ENCODE results near the gene PRKAB1.
"Not testable (repeated sequence)": the region's sequence is repeated elsewhere in the genome, so short reads cannot be mapped to it uniquely, and the experiment has no call there.

Gene PRKAB1

DNA sequence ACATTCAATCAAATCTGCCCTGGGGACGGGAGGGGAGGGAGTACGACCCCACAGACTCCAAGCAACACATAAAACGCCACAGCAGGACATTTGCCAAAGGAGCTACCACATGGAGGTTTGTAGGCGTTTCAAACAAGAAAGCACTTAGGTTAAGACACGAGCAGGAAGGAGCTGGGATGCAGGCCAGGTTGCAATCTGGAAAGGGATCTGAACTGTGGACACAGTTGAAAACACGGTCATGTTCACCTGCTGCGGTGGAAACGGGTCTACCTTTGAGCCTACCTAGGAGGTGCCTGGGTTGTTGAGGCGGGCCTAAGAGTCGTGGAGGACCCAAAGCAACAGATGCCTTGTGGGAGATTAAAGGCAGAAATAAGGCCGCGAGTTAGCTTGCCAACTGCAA lies 18.4 kb downstream of the PRKAB1 start:
- no peak for DNase-seq

DNA sequence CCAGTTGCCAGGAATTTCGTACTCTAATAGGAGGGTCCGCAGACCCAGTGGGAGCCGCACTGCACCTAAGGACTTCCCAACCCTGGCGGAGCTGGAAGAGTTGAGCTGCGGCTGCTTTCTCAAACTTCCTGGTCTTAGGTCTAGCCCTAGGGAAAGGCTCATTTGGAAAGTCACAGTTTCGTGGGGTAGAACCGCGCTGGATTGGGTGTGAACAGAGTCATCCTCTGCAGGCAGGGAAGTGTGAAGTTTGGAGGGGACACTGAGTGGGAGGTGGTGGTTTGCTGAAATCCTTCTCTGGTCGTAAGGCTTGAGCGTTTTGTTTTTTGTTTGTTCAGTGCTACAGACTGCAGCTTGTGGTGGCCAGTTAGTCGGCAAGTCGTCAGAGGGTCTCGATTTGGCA lies 18.8 kb downstream of the PRKAB1 start:
- no peak for DNase-seq

DNA sequence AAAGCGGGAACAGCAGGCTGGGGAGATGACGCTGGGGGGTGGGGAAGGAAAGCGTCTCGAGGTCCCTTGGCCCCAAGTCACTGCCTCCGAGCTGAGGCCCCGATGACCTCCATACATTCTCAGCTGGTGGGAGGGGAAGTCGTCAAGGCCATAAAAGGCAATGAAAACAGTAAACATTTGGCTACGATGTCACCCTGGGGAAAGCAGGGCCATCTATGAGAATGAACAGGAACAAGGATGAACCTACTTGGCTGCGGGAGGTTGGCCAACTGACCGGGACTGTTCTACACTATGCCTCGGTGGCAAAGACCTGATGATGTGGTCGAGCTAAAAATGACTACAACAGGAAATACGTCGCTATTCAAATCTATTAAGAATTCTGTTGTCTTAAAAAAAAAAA lies 19.5 kb downstream of the PRKAB1 start:
- DNase-seq = no peak

DNA sequence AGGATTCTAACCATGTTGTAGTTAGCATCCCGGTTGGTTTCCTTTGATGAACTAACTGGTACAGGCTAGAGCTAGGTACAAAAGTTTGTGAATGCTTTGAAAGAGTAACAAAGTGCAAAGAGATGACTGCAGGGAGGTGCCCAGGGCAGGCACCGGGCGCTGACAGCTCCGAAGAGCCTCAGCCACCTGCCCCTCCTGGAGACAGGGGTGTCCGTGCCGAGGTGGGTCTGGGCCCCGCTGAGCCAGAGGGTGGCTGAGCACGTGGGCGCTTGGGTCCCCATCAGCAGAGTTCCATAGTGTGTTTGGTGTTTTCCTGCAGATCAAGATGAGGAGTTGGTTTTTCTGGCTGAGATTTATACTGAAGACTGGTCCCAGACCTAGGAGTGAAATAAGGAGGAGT lies 19.9 kb downstream of the PRKAB1 start:
- DNase-seq = no peak

DNA sequence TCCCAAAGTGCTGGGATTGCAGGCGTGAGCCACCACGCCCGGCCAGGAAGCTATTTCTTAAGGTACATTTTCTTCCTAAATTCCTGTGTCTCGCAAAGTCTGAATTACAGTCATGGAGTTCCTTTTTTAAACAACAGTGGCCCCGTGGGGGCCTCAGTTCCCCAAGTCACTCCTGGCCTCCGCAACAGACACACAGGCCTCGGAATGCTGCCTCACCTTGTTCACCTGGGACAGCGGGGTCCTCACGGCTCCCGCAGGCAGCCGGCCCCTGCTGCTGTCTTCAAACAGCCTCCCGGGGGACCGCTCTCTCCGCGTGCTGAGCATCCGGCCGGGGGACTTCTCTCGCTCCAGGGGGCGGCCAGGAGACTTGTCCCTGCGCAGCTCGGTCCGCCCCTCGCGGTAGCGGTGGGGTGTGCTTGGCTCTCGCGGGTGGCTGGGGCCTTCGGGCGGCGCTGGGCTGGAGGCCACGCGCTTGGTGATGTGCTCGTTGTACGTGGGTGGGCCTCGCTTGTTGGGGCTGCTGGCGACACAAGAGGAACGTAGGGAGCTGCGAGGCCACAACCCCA lies 22.1 kb downstream of the PRKAB1 start:
- no peak for DNase-seq

DNA sequence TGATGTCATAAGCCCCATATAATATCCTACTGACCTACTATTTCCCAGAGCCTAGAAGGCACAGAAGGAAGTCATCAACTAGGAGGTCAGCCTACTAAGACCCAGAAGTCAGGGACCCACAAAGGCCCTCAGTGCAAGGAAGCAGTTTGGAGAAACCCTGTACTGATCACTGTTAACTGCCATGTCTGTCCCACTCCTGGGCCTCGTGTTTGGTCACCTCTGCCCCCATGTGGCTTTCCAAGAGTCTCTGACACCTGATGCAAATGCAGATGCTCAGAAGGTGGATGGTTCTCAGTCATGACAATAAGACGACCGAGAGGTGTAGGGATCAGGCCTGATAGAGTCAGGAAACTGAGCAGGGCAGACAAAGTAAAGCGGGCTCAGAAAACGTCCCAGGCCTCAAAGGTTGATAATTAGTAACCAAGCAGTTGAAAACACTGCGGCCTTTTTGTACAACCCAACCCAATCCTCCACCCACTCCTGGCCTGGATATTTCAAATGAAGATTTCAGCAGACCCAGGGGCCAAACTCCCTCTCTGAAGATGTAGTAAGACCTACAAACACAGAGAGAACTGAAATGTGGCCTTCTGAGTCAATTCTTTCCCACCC lies 23.4 kb downstream of the PRKAB1 start:
- no peak for DNase-seq

DNA sequence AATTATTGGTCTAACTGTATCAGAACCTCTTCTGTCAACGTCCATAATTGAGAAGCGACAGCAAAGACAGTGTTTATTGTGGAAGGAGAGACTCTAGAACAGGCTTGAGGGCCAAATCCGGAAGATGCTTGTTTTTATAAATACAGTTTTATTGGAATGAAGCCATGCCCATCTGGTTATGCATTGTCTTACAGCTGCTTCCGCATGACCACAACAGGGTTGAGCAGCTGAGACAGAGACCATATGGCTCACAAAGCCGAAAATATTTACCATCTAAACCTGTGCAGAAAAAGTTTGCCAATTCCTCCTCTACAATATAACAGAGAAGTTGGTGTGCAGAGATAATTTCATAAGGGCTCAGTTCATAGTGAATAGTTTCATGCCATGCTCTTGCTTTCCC lies 24.5 kb downstream of the PRKAB1 start:
- DNase-seq = peak; percentile 18

DNA sequence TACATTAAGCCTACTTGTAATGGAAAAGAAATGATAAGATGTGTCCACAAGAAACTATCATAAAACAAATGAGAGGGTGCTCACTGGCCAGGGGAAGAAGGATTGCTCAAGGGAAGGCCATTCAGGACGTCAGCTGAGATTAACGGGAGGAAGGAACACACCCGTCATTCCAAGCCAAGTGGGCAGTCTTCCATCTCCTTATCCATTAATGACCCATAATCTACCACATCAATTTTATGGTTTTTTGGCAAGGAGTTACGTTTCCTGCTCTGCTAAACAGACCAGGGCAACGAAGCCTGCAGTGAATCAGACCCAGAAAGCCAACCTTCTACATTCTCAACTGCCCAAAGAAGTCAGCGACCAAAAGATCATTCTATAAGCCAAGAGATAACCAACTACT lies 25.1 kb downstream of the PRKAB1 start:
- peak; percentile 41 for DNase-seq

DNA sequence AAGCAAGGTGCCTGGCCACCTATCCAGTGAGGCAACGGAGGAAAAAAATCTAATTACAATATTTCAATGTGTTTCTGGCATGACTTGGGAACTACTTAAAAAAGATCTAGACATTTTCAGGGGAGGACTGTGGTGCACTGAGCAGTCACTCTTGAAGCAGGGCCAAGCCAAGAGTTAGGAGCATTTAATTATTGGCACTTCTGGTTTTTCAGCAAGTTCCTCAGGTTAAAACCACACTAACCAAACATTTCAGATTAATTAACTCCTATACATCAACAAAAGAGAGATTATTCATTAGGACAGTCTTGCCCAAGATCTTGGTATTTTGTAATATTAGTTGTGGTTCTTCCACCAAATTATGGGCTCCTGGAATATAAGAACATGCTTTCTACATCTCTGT lies 25.6 kb downstream of the PRKAB1 start:
- DNase-seq = no peak

DNA sequence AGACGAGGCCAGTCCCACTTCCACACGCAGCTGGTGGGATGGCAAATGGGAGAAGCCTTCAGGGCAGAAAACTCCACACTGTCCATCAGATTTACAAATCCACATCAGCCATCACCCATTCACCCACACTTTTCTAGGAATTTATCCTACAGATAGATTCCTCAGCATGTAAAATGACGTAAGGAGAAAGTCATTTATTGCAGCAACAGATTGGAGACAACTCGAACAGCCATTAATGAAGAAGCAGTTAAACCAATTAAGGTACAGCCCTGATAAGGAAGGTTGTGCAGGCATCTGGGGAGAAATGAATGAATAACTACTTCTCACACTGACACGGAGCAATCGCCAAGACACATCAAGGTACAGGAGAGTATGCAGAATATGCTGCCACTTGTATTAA lies 26.2 kb downstream of the PRKAB1 start:
- no peak for DNase-seq

DNA sequence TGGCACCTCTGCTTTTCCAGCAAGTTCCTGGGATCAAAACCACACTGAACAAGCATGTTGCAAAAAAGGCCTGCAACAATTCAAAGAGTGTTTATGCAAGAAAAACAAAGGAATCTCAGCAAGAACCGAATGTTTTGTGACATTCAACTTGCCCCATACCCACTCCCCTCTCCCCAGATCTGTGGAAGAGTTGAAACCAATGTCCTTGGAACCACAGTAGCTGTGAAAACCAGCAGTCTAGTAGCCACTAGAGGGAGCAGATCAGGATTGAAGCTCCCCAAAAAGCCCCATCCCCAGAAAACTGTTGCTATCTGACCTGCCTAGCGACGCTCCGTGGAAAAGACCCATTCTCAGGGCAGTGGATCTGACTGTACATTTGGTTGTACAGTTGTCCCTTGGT lies 27.1 kb downstream of the PRKAB1 start:
- no peak for DNase-seq

DNA sequence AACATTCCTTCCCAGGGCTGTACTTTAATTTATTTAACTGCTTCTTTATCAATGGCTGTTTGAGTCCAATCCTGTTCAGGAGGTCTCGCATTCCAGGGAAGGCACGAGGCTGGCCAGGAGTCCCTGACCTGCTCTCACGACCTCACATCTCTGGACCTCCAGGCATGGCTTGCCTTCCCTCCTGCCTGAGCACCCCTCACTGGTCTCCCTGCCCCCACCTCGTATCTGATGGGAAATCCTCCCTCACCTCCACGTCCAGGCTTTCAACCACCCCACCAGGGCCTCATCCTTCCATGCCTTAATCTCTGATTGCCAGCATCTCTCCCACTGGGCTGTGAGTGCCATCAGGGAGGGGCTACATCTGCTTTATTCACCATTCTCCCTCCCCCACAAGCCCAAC lies 29.0 kb downstream of the PRKAB1 start:
- no peak for DNase-seq

DNA sequence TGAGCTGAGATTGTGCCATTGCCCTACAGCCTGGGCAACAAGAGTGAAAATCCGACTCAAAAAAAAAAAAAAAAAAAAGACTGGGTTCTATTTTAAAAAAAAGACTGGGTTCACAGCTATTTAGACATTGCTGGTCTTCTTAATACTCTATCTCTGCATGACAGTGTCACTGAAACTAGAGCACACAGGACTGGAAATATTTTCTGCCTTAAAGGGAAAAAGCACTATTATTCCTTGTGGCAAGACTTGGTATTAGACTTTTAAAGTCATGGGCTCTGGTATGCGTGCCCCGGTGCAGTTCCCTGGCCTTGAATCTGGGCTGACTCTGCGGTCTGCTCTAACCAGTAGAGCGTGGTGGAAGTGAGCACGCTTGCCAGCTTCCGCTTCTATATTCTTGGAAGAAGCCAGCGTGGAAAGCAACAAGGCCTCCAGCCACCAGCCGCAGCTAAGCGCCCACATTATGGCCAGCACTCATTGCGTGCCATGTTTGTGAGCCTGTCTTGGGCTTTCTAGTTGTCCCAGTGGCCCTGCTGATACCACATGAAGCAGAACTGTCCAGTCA lies 31.3 kb downstream of the PRKAB1 start:
- no peak for DNase-seq

DNA sequence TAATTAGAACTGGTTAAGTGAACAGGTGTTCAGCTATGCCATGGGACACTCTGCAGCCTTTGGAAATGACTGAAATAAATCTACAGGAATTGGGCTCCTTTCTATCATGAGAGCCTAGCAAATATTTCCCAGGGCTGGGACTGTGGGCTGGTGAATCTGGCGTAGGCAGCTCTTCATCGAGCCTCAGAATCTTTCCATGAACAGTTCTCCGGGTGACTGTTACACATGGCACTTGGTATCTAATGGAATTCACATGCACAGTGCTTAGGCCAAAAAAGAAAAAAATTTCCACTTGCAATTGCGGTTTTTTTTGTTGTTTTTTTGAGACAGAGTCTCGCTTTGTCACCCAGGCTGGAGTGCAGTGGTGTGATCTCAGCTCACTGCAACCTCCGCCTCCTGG lies 32.1 kb downstream of the PRKAB1 start:
- DNase-seq = no peak

DNA sequence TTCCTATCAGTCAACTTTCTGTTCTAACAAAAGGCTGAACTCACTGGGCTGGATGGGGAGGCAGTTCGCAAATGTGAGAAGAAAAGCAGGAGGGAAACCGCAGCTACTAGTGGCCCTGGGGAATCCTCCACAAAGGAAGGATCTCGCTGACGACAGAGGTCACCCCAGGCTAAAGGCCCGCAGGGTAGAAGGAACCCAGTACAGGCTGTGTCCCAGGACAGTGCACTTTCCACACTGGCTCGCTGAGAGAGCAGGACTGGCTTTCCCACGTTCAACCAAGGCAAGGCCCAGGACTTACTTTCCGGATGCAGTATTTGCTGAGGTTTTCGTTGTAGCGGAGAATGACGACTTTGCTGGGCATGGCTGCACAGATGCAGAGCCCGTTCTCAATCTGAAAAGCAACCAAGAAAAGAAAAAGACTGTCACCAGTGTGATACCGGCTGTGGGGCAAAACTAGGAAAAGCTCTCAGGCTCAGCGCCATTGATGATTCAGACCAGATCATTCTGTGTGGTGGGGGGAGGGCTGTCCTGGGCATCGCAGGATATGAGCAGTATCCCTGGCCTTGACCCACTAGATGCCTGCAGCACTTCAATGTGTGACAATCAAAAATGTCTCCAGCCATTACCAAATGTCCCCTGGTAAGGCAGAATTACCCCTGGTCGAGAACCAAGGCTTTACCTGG lies 36.3 kb downstream of the PRKAB1 start:
- no peak for DNase-seq

DNA sequence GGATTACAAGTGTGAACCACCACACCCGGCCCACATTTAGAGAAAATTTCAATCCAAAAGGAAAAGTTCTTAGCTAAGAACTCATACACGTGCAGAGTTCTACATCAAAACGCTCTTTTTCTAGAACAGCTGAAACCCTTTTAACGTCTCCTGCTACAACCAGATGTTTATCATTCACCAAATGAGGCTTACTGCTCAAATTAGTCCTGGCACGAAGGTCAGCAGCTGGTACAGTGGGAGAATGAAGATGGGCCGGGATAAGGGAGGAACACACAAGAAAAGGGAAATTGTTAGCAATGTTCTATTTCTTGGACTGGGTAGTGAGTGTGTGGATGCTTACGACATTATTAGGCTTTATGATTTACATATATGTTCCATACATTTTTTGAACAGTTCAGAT lies 37.2 kb downstream of the PRKAB1 start:
- DNase-seq = no peak

DNA sequence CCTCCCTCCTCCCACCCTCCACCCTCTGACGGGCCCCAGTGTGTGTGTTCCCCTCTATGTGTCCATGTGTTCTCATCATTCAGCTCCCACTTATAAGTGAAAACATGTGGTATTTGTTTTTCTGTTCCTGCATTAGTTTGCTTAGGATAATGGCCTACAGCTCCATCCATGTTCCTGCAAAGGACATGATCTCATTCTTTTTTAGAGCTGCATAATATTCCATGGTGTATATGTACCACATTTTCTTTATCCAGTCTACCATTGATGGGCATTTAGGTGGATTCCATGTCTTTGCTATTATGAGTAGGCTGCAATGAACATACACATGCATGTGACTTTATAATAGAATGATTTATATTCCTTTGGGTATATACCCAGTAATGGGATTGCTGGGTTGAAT lies 38.5 kb downstream of the PRKAB1 start:
- not testable (repeated sequence) for DNase-seq

DNA sequence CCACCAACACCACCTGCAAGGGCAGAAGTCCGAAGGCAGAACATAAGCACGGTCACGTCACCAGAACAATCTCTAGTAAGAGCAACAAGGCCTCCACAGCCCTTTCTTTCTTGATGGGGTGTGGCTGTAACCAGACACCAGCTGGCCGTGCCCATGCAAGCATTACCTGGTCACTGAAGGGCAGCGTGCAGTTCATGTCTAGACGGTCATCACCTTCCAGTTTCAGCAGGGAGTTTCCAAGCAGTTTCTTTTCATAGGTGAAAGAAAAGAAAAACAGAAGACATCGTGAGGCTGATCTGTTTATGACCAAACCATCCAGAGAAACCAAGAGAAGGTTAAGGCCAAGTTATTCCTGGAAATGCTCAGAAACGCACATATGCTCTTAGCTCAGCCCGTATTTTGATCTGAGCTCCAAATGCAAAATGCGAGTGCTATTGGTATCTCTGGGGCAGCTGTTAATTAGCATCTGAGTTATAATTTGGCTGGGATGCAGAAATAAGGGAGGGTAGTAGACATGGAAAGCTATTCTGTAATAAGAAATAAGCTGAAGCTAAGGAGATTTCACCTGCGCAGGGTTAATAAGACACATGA lies 42.5 kb downstream of the PRKAB1 start:
- DNase-seq = no peak

DNA sequence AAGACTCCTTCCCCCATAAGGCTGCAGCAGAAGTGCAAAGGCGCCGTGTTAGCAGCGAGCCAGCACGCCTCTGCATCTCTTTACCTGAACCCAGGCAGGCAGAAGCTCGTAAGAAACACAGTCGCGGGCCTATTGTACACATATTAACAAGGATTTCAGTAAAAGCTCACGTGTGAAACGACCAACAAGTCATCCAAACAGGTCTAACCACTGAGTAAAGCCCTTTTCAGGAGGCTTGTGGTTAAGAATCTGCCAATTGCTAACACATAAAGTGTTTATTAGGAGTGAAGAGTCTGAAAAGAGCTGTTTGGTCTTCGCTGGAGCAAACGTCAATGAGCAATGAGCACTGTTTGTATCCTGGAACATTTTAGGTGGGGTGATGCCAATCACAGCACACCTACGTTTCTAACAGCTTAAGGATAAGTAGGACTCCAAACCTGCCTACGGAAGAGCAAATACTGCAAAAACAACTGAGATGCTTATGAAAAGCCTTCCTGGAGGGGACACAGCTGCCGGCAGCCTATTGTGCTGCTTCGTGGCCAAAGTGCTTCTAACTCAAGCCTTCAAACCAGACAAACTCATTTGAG lies 43.1 kb downstream of the PRKAB1 start:
- no peak for DNase-seq

DNA sequence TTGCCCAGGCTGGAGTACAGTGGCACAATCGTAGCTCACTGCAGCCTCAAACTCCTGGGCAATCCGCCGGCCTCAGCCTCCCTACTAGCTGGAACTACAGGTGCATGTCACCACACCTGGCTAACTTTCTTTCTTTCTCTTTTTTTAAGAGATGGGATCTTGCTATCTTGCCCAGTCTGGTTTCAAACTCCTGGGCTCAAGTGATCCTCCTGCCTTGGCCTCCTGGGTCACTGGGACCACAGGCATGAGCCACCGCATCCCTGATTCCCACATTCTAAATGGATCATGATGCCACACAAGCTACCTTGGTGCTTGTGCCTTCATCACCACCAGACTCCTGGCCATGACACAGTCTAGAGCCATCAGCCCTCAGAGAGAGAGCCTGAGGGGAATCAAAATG lies 43.8 kb downstream of the PRKAB1 start:
- no peak for DNase-seq

DNA sequence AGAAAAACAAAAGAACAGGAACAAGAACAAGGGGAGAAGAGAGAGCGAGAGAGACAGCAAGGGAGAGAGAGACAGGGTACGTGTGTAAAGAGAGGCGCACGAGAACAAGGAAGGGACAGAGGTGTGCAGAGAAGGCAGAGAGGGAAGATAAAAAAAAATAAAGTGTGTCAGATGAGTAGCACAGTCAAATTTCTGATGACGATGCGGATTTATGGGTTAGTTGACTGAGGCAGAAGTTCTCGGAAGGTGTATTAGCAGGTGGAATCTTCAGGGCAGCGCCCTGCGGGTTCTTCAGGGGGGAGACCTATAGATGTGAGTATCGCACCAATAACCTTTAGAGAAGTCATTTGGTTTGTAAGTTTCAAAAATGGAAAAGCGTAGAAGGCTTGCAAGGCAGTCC lies 44.8 kb downstream of the PRKAB1 start:
- DNase-seq = no peak

DNA sequence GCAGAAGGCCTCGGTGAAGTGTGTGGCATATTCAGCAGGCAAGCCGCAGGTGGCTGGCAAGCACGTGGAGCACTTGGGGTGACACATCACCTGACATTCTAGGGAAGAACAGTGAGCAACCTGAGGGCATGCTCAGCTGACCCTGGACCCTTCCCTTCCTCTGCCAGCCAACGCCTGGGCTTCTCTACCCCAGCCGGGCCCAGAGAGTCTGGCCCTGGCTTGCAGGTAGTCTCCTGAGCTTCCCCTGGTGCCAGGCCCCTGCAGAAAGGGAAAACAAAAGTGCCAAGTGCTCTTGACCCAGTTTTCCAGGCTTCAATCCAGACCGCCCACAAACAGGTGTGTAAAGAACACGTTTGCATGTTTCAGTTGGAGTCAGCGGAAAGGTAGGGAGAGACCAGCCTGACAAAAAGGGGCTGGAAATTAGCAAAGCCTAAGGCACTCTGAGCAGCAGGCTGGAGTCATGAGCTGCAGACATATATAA lies 45.7 kb downstream of the PRKAB1 start:
- no peak for DNase-seq

DNA sequence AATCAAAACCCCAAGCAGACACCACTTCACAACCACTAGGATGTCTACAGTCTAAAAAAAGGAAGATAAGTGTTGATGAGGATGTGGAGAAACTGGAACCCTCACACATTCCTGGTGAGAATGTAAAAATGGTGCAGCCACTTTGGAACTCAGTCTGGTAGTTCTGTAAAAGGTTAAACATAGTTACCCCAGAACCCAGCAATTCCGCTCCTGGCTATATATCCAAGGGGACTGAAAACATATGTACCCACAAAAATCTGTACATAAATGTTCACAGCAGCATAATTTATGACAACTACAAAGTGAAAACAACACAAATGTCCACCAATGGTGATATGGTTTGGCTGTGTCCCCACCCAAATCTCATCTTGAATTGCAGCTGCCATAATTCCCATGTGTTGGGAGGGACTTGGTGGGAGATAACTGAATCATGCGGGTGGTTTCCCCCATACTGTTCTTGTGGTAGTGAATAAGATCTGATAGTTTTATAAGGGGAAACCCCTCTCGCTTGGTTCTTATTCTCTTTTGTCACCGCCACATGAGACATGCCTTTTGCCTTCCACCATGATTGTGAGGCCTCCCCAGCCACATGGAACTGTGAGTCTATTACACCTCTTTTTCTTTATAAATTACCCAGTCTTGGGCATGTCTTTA lies 46.8 kb downstream of the PRKAB1 start:
- no peak for DNase-seq

Measured in COR-L47 (cell line).